GM12878 (cell line): ENCODE results near the gene UTS2R. TPM values are rescaled to one million over a fixed set of nuclear protein-coding genes. Genes with fewer than 3 reads are reported as not detected.

ENCODE experiments used
- ATAC-seq: fragments of 200-7000 bp; cut with Tn5 transposase; 3 replicates; pipeline ENCODE4 v1.9.1; 2020; ENCODE audit warnings: mild to moderate bottlenecking, moderate library complexity
- BruUV-seq: library from RNA; stranded (reverse); fragments of 400-500 nt; replicated peaks from 2 replicates; lab custom pipeline; 2021; lab: Mats Ljungman, UMichigan
- CTCF ChIA-PET: fragments of 300-600 bp; sonication (Branson Sonifier 250); formaldehyde crosslinking; extraction: SDS; loops from one replicate; lab custom pipeline; 2021; ENCODE audit warnings: inconsistent platforms; lab: Yijun Ruan, JAX
- POLR2A ChIA-PET: fragments of 350-600 bp; formaldehyde crosslinking; extraction: SDS; loops from one replicate; lab custom pipeline; 2021; ENCODE audit warnings: inconsistent platforms; lab: Charles Lee
- RAD21 ChIA-PET: fragments of 300-600 bp; sonication (Branson Sonifier 250); formaldehyde crosslinking; loops from one replicate; lab custom pipeline; 2023; ENCODE audit warnings: antibody characterized with exemption; ENCODE audit not compliant: unreplicated experiment; lab: Charles Lee
- SMC1A ChIA-PET: fragments of 300-600 bp; sonication (Branson Sonifier 250); formaldehyde crosslinking; loops from one replicate; lab custom pipeline; 2023; ENCODE audit not compliant: unreplicated experiment, uncharacterized antibody; lab: Charles Lee
- DNase-seq: peaks from one replicate; pipeline ENCODE4 v3.0.0-alpha.2; 2011; ENCODE audit warnings: low read depth, low spot score
- FAIRE-seq: peaks from 3 replicates; lab custom pipeline; 2011; peaks lifted over from hg19 to GRCh38; lab: Jason Lieb, UNC
- H2AFZ ChIP-seq: 2 replicates; pipeline ENCODE4 v1.6.0; 2011; ENCODE audit warnings: low read depth, low read length, control low read depth; ENCODE audit not compliant: control insufficient read depth
- H3K27ac ChIP-seq: 2 replicates; pipeline ENCODE4 v1.5.1; 2011; ENCODE audit warnings: control low read depth; ENCODE audit not compliant: control insufficient read depth, insufficient read depth
- H3K27me3 ChIP-seq, 2 experiments: replicated peaks in 1 of 2; 2 replicates each; pipeline versions ENCODE4 v1.6.0 to v1.6.1; 2011; ENCODE audit warnings: low read length in 1 of 2; ENCODE audit not compliant: control insufficient read depth in 2 of 2, insufficient read depth in 2 of 2
- H3K36me3 ChIP-seq, 2 experiments: 2 replicates each; pipeline ENCODE4 v1.5.1; 2011; ENCODE audit warnings: low read length in 1 of 2; ENCODE audit not compliant: control insufficient read depth in 2 of 2, insufficient read depth in 2 of 2
- H3K4me1 ChIP-seq: 2 replicates; pipeline ENCODE4 v1.6.1; 2011; ENCODE audit warnings: mild to moderate bottlenecking, low read length, moderate library complexity, mixed read lengths; ENCODE audit not compliant: control insufficient read depth, insufficient read depth
- H3K4me2 ChIP-seq: 2 replicates; pipeline ENCODE4 v1.6.0; 2011; ENCODE audit warnings: control low read depth; ENCODE audit not compliant: control insufficient read depth, insufficient read depth
- H3K4me3 ChIP-seq: fragments of 200-600 bp; sonication (generic); 2 replicates; pipeline ENCODE4 v1.5.1; 2016
- H3K79me2 ChIP-seq: 2 replicates; pipeline ENCODE4 v1.6.0; 2011; ENCODE audit warnings: low read length; ENCODE audit not compliant: control insufficient read depth, insufficient read depth
- H3K9ac ChIP-seq: 2 replicates; pipeline ENCODE4 v1.8.0; 2011; ENCODE audit warnings: low read length, control low read depth, mixed read lengths; ENCODE audit not compliant: control insufficient read depth, insufficient read depth
- H3K9me3 ChIP-seq: replicated peaks from 3 replicates; pipeline ENCODE4 v1.5.1; 2011; ENCODE audit warnings: mild to moderate bottlenecking, low read length; ENCODE audit not compliant: control insufficient read depth, insufficient read depth
- H4K20me1 ChIP-seq: 2 replicates; pipeline ENCODE4 v1.6.0; 2011; ENCODE audit not compliant: control insufficient read depth, insufficient read depth
- ATF3 ChIP-seq: IDR thresholded peaks from 2 replicates; pipeline ENCODE4 v1.6.1; 2011; ENCODE audit warnings: low read depth, mild to moderate bottlenecking, low read length, moderate library complexity, borderline replicate concordance; ENCODE audit errors: extremely low read depth
- BHLHE40 ChIP-seq, 2 experiments: fragments of 450-650 bp in 1 of 2; IDR thresholded peaks; 2 replicates each; pipeline ENCODE4 v1.6.1; 2011 to 2017; ENCODE audit warnings: low read depth in 2 of 2, borderline replicate concordance in 1 of 2, improper control_type of control experiment in 1 of 2, low read length in 1 of 2, mild to moderate bottlenecking in 1 of 2
- BMI1 ChIP-seq: fragments of 450-650 bp; IDR thresholded peaks from 2 replicates; pipeline ENCODE4 v1.6.1; 2016; ENCODE audit warnings: mild to moderate bottlenecking, moderate library complexity, borderline replicate concordance
- CBX5 ChIP-seq: sonication (generic); IDR thresholded peaks from 2 replicates; pipeline ENCODE4 v1.6.1; 2016; ENCODE audit warnings: low read depth, moderate library complexity, mild to moderate bottlenecking, inconsistent platforms
- EP300 ChIP-seq, 2 experiments: fragments of 150-350 bp in 1 of 2; IDR thresholded peaks; 2 replicates each; pipeline ENCODE4 v1.6.1; 2011 to 2012; ENCODE audit warnings: low read depth in 2 of 2, low read length in 2 of 2, borderline replicate concordance in 1 of 2, improper control_type of control experiment in 1 of 2, inconsistent platforms in 1 of 2; ENCODE audit not compliant: control insufficient read depth in 1 of 2
- FOS ChIP-seq: IDR thresholded peaks from 3 replicates; pipeline ENCODE4 v1.6.1; 2011; ENCODE audit warnings: borderline replicate concordance; ENCODE audit not compliant: insufficient read length; ENCODE audit errors: extremely low read depth
- HCFC1 ChIP-seq: fragments of 150-350 bp; IDR thresholded peaks from 2 replicates; pipeline ENCODE4 v1.6.1; 2014; ENCODE audit warnings: low read length
- IKZF2 ChIP-seq, 2 experiments: fragments of 450-650 bp; IDR thresholded peaks; 2 replicates each; pipeline ENCODE4 v1.6.1; 2017; ENCODE audit warnings: mild to moderate bottlenecking in 2 of 2, moderate library complexity in 2 of 2
- KDM1A ChIP-seq: fragments of 200-600 bp; sonication (generic); IDR thresholded peaks from 2 replicates; pipeline ENCODE4 v1.6.1; 2016; ENCODE audit warnings: borderline replicate concordance
- NR2C1 ChIP-seq: fragments of 450-650 bp; IDR thresholded peaks from 2 replicates; pipeline ENCODE4 v1.6.1; 2017; ENCODE audit warnings: antibody characterized with exemption, mild to moderate bottlenecking, moderate library complexity
- NR2F1 ChIP-seq: fragments of 450-650 bp; conservative IDR thresholded peaks from 2 replicates; pipeline ENCODE4 v1.6.1; 2017; ENCODE audit warnings: mild to moderate bottlenecking
- POLR2A ChIP-seq: IDR thresholded peaks from 2 replicates; pipeline ENCODE4 v1.6.1; 2011; ENCODE audit warnings: low read depth, mild to moderate bottlenecking, low read length
- POU2F2 ChIP-seq: IDR thresholded peaks from 3 replicates; pipeline ENCODE4 v1.6.1; 2011; ENCODE audit warnings: low read depth, mild to moderate bottlenecking, low read length, borderline replicate concordance
- PRDM15 ChIP-seq: fragments of 450-650 bp; formaldehyde crosslinking; IDR thresholded peaks from 2 replicates; pipeline ENCODE4 v1.4.0; 2020; ENCODE audit warnings: mild to moderate bottlenecking, moderate library complexity
- RFX5 ChIP-seq: IDR thresholded peaks from 2 replicates; pipeline ENCODE4 v1.6.1; 2011; ENCODE audit warnings: low read depth, low read length, improper control_type of control experiment
- RUNX3 ChIP-seq: IDR thresholded peaks from 2 replicates; pipeline ENCODE4 v1.6.1; 2012; ENCODE audit warnings: low read length, inconsistent platforms
- SUPT20H ChIP-seq: IDR thresholded peaks from 2 replicates; pipeline ENCODE4 v1.6.1; 2011; ENCODE audit warnings: low read depth, mild to moderate bottlenecking, low read length, moderate library complexity, borderline replicate concordance; ENCODE audit not compliant: control insufficient read depth
- TBL1XR1 ChIP-seq: IDR thresholded peaks from 2 replicates; pipeline ENCODE4 v1.6.1; 2012; ENCODE audit warnings: low read depth, low read length, improper control_type of control experiment
- YBX1 ChIP-seq: fragments of 450-650 bp; IDR thresholded peaks from 2 replicates; pipeline ENCODE4 v1.6.1; 2016; ENCODE audit warnings: antibody characterized with exemption
- WGBS: methylation state at CpG from one replicate; pipeline ENCODE4 v1.1.6; 2016; ENCODE audit warnings: low lambda C conversion rate; ENCODE audit not compliant: insufficient replicate concordance, insufficient coverage; ENCODE audit errors: missing lambda C conversion rate; 5-methylcytosine and 5-hydroxymethylcytosine counted together
- in situ Hi-C: fragments of 300-500 bp; cut with MboI; formaldehyde crosslinking; loops from 9 replicates; pipeline ENCODE4 v1.14.3; 2018; ENCODE audit warnings: mixed read lengths
- intact Hi-C: fragments of 100-400 bp; cut with micrococcal nuclease; formaldehyde crosslinking; loops from one replicate; pipeline ENCODE4 v1.14.2; 2022; ENCODE audit not compliant: unreplicated experiment
- polyA plus RNA-seq, 11 experiments: library from polyadenylated mRNA; depleted of rRNA in 4 of 11; unstranded in 6 of 11; stranded (reverse) in 5 of 11; fragments of >200 nt; fragmentation: Nextera tagmentation in 4 of 11; fragmentation: Illumina TruSeq in 1 of 11; extraction: Ambion mirVana in 4 of 11; extraction: Trizol in 1 of 11; gene quantifications; 1 replicate in 1 of 11; 2 replicates in 10 of 11; pipeline versions ENCODE4 v1.2.1 to v1.2.3, GENCODE V29; 2011 to 2016; ENCODE audit warnings: inconsistent platforms in 2 of 11, missing spikeins in 2 of 11, low read depth in 1 of 11
- total RNA-seq, 4 experiments: library from RNA; depleted of rRNA in 3 of 4; stranded (reverse); fragments of >200 nt in 3 of 4; fragmentation: Illumina TruSeq in 1 of 4; extraction: Trizol in 1 of 4; gene quantifications; 2 replicates each; pipeline versions ENCODE4 v1.2.1 to v1.2.3, GENCODE V29; 2013 to 2021

The UTS2R gene
- total and polyA plus RNA-seq, 10 of the 15 experiments (the other 5 are each of a cell fraction or from before 2014, with no cell fraction given): 0.04 to 0.36 (median 0.11) TPM; not detected in 6

- peaks cover 5% of the 10 kb centered on the region for H4K20me1 ChIP-seq
- ChIA-PET SMC1A (interaction anchor here (2.0 kb wide), 1 partner anchor 63 kb away, joined by 8 read pairs; no protein-coding TSS in a partner anchor), RAD21 (interaction anchor here (1.3 kb wide), 1 partner anchor 58 kb away, joined by 3 read pairs; no protein-coding TSS in a partner anchor), POLR2A (no interaction called here), CTCF (interaction anchor here (1.0 to 4.1 kb wide), 3 partner anchors 63 to 115 kb away, joined by 3 to 22 read pairs (median 7); no protein-coding TSS in a partner anchor)
- H3K4me3 ChIP-seq: no peak overlapping the region
- H3K27me3 ChIP-seq: no peaks in the 10 kb centered on the region
- H3K4me2 ChIP-seq: no peak overlapping the region
- DNase-seq: no peak
- H3K9ac ChIP-seq: no peak overlapping the region
- WGBS: 95% methylated on average over 26 of the region's 26 CpGs
- TSS peak; percentile 57 for BruUV-seq
- H2AFZ ChIP-seq: no peak overlapping the region
- no peaks in the 10 kb centered on the region; a peak in 1 of 4 replicates for H3K36me3 ChIP-seq
- no peaks in the 10 kb centered on the region for H3K9me3 ChIP-seq
- FAIRE-seq: no peak
- ATAC-seq: no peak
- in situ Hi-C loops: no loop called here
- intact Hi-C loops: no loop called here
- no peak overlapping the region for H3K27ac ChIP-seq
- TF ChIP-seq BHLHE40 (IDR thresholded peaks at IDR 0.05; ENCODE audit: borderline replicate concordance in 1 of 2, low read depth in 2 of 2, low read length in 1 of 2): no peak
- no peak for TF ChIP-seq NR2F1
- no peak for TF ChIP-seq POU2F2
- TF ChIP-seq EP300 (IDR thresholded peaks at IDR 0.05; ENCODE audit: borderline replicate concordance in 1 of 2, control insufficient read depth in 1 of 2, low read depth in 2 of 2, low read length in 2 of 2): no peak
- TF ChIP-seq BMI1: no peak
- TF ChIP-seq YBX1: no peak
- no peak for TF ChIP-seq SUPT20H
- no peak for TF ChIP-seq NR2C1
- TF ChIP-seq POLR2A: no peak
- no peak for TF ChIP-seq CBX5
- no peak for TF ChIP-seq RUNX3
- no peak for TF ChIP-seq IKZF2 (IDR thresholded peaks at IDR 0.05)
- TF ChIP-seq ATF3: no peak
- TF ChIP-seq TBL1XR1: no peak
- no peak for TF ChIP-seq FOS
- no peak for TF ChIP-seq KDM1A
- no peak for TF ChIP-seq RFX5
- TF ChIP-seq HCFC1: no peak
- TF ChIP-seq PRDM15 (CRISPR knock-in tag): no peak
- H3K4me1 ChIP-seq: 0 out of 2 replicates have a peak, but pooled peaks cover 5% of the 10 kb centered on the region
- H3K79me2 ChIP-seq: peaks cover 2% of the 10 kb centered on the region; the same call in 1 of the 2 replicates
Observed at GRCh38 chr17:82415336-82415735, 43.8 kb downstream of the UTS2R start.
